Lower leg skin (tissue), 3 donors: Measurements from ENCODE around the gene MRPL46.
"Not testable (repeated sequence)": the region's sequence is repeated elsewhere in the genome, so short reads cannot be mapped to it uniquely, and the experiment has no call there.

Experiments used
- POLR2A ChIP-seq, 2 donors: fragments of 450-650 bp; IDR thresholded peaks; one replicate each; pipeline ENCODE4 v1.6.1; 2016 to 2017; ENCODE audit warnings: antibody characterized with exemption in 2 of 2, mild to moderate bottlenecking in 1 of 2, moderate library complexity in 1 of 2
- TF ChIP-seq, protein P1 (sequence below), 3 donors: fragments of 450-650 bp; IDR thresholded peaks; one replicate each; pipeline ENCODE4 v1.5.1; 2016; ENCODE audit warnings: antibody characterized with exemption in 3 of 3, mild to moderate bottlenecking in 3 of 3, moderate library complexity in 2 of 3

- TF ChIP-seq POLR2A (IDR thresholded peaks at IDR 0.05) = not testable (repeated sequence)
- TF ChIP-seq, protein P1, sequence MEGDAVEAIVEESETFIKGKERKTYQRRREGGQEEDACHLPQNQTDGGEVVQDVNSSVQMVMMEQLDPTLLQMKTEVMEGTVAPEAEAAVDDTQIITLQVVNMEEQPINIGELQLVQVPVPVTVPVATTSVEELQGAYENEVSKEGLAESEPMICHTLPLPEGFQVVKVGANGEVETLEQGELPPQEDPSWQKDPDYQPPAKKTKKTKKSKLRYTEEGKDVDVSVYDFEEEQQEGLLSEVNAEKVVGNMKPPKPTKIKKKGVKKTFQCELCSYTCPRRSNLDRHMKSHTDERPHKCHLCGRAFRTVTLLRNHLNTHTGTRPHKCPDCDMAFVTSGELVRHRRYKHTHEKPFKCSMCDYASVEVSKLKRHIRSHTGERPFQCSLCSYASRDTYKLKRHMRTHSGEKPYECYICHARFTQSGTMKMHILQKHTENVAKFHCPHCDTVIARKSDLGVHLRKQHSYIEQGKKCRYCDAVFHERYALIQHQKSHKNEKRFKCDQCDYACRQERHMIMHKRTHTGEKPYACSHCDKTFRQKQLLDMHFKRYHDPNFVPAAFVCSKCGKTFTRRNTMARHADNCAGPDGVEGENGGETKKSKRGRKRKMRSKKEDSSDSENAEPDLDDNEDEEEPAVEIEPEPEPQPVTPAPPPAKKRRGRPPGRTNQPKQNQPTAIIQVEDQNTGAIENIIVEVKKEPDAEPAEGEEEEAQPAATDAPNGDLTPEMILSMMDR (IDR thresholded peaks at IDR 0.05) = not testable (repeated sequence)
Measured at GRCh38 chr15:88434106-88434505, 33.1 kb downstream of the MRPL46 start.
